ENCODE measurements around the gene CD19.

Gene CD19

DNA sequence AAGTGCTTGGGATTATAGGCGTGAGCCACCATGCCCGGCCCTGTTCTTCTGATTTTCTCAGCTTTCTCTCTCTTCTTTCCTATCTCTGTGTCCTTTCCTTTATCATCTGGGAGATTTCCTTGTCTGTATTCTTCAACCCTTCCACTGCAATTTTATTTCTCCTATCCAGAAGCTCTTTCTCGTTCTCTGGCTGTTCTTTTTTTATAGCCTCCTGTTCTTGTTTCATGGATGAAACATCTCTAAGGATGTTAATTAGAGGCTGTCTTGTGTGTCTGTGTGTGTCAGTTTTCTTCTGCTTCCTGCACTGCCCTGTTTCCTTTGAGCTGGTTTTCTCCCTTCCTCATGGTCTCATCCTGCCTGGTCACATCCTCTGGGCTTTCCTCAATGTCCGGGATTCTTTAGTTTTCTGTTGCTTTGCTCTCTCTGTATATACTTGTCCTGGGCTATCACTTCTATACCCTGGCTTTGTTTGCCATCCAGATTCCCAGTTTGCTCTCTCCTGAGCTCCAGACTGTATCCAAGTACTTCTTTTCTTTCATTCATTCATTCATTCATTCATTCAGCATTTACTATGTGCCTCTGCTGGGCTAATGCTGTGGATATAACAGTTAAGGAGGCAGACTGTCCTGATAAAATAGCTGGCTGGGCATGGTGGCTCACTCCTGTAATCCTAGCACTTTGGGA lies 55.5 kb downstream of the CD19 start:
- DNase-seq (ENCODE audit: low read depth): no peak

More for the DNA sequence above, 55.5 kb downstream of the CD19 start:
- H3K4me3 ChIP-seq (ENCODE audit: low read length): no peak overlapping the region
- TF ChIP-seq, protein P1, sequence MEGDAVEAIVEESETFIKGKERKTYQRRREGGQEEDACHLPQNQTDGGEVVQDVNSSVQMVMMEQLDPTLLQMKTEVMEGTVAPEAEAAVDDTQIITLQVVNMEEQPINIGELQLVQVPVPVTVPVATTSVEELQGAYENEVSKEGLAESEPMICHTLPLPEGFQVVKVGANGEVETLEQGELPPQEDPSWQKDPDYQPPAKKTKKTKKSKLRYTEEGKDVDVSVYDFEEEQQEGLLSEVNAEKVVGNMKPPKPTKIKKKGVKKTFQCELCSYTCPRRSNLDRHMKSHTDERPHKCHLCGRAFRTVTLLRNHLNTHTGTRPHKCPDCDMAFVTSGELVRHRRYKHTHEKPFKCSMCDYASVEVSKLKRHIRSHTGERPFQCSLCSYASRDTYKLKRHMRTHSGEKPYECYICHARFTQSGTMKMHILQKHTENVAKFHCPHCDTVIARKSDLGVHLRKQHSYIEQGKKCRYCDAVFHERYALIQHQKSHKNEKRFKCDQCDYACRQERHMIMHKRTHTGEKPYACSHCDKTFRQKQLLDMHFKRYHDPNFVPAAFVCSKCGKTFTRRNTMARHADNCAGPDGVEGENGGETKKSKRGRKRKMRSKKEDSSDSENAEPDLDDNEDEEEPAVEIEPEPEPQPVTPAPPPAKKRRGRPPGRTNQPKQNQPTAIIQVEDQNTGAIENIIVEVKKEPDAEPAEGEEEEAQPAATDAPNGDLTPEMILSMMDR (conservative IDR thresholded peaks at IDR 0.05; ENCODE audit: low read depth, low read length): no peak
